ENCODE results near the gene KLRC3.

GRCh38 chr12:10384191-10384590, 36.2 kb downstream of the KLRC3 start:
- no peak for TF ChIP-seq CTCF (IDR thresholded peaks at IDR 0.05; ENCODE audit: low read depth, low read length, poor library complexity, severe bottlenecking)
- no peak for TF ChIP-seq EZH2phosphoT487 (IDR thresholded peaks at IDR 0.05; ENCODE audit: borderline replicate concordance, low read length)
